B cell (primary cell): ENCODE measurements around the gene METTL23.
"Not testable (repeated sequence)": the region's sequence is repeated elsewhere in the genome, so short reads cannot be mapped to it uniquely, and the experiment has no call there.

Source experiments
- CTCF ChIP-seq: fragments of 200-600 bp; IDR thresholded peaks from one replicate; pipeline ENCODE4 v1.8.0; 2022; ENCODE audit warnings: antibody characterized with exemption, mild to moderate bottlenecking
- EZH2 ChIP-seq: IDR thresholded peaks from 2 replicates; pipeline ENCODE4 v1.6.1; 2012; ENCODE audit warnings: borderline replicate concordance, low read depth, mild to moderate bottlenecking, moderate library complexity, low read length; ENCODE audit not compliant: insufficient read depth, poor library complexity, severe bottlenecking

- not testable (repeated sequence) for TF ChIP-seq CTCF, EZH2
These were observed 19.1 kb downstream of the METTL23 start for GRCh38 chr17:76745785-76746184.
